SJCRH30 (cell line): ENCODE data around the gene SH3BGR. TPM values are rescaled to one million over a fixed set of nuclear protein-coding genes. Genes with fewer than 3 reads are reported as not detected.

Experiments used
- DNase-seq, 2 experiments: peaks; one replicate each; pipeline ENCODE4 v3.0.0-alpha.2; 2015 to 2020
- H3K27ac ChIP-seq: fragments of 250-450 bp; sonication (Bioruptor Pico); 2 replicates; pipeline ENCODE4 v1.5.1; 2020; ENCODE audit warnings: mild to moderate bottlenecking, moderate library complexity
- H3K27me3 ChIP-seq: fragments of 250-450 bp; sonication (Bioruptor Pico); 2 replicates; pipeline ENCODE4 v1.5.1; 2020; ENCODE audit warnings: mild to moderate bottlenecking, moderate library complexity
- H3K36me3 ChIP-seq: fragments of 250-450 bp; sonication (Bioruptor Pico); 2 replicates; pipeline ENCODE4 v1.5.1; 2020; ENCODE audit warnings: mild to moderate bottlenecking, moderate library complexity
- H3K4me1 ChIP-seq: fragments of 250-450 bp; sonication (Bioruptor Pico); 2 replicates; pipeline ENCODE4 v1.5.1; 2020; ENCODE audit warnings: mild to moderate bottlenecking, moderate library complexity
- H3K4me3 ChIP-seq: fragments of 250-450 bp; sonication (Bioruptor Pico); 2 replicates; pipeline ENCODE4 v1.5.1; 2020; ENCODE audit warnings: mild to moderate bottlenecking, moderate library complexity
- H3K9me3 ChIP-seq: fragments of 250-450 bp; sonication (Bioruptor Pico); replicated peaks from 2 replicates; pipeline ENCODE4 v1.5.1; 2020; ENCODE audit warnings: mild to moderate bottlenecking, moderate library complexity
- total RNA-seq: library from RNA; depleted of rRNA; stranded (reverse); fragments of >200 nt; shearing (Covaris generic); gene quantifications from 2 replicates; pipeline ENCODE4 v1.2.3, GENCODE V29; 2014; rRNA removed

SH3BGR gene
- total RNA-seq, 1 experiment from 2014 or later, result 9.6 TPM

DNA sequence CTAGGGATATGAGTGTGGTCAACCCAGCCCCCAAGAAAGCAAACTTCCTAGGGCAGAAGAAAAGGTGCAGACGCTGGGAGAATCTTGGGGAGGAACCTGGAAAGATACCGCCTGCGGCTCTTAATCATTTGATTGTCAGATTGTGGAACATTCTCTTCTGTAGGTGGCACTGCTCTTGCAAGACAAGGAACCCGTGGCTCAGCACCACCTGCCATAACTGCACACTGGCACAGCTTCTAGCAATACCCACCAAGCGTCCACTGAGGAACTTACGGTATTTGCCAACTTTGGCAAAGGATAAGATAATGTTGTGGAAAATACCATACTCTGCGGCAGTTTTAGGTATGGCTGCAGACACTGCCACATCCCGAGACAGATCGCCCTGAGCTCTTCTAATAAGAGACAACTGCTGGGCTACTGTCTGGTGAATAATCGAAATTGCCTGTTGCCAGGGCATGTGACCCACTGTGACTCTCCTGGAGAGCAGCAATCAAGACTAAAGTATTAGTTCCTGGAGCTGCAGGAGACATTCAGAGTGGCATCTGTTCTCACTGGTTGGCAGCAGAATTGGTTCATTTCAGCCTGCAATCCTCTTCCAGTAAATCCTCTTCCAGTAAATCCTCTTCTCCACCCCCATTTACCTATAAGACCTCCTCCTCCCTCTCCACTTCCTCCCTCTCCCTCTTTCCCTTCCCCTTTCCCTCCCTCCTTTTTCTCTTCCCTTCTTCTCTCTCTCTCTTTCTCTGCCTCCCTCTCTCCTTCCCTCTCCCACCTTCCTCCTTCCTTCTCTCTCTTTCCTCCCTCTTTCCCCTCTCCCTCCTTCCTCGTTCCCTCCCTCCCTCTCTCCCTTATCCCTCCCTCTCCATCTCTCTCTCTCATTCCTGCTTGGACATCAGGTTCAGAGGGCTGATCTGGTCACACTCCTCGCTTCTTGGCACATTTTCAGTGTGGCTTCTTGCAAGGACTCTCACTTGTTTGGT is 111.3 kb downstream of the SH3BGR start:
- H3K4me3 ChIP-seq, result no peak overlapping the region
- DNase-seq, result no peak

DNA sequence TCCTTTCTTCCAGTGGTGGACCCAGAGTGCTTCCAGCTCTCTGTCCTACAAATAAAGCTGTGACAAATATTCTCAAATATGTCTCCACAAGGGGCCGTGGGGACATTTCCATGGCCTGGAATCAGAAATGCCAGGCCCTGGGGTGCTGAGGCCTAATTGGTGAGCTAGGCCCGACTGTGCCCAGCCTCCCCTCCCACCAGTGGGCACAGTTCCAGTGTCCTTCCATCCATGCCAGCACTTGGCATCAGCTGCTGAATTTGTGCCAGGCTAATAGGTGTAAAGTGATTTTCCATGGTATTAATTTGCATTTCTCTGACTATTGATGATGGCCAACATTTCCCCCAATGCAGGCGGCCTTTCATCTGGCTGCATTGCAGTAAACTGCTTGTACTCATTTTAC is 112.4 kb downstream of the SH3BGR start:
- Histone ChIP-seq H3K27ac (no peak overlapping the region), H3K4me1 (no peaks in the 10 kb centered on the region), H3K4me3 (no peak overlapping the region), H3K36me3 (no peaks in the 10 kb centered on the region), H3K27me3 (no peaks in the 10 kb centered on the region), H3K9me3 (no peaks in the 10 kb centered on the region)
- DNase-seq, result no peak

More for the DNA sequence above, 111.3 kb downstream of the SH3BGR start:
- H3K4me1 ChIP-seq, result no peaks in the 10 kb centered on the region
- H3K9me3 ChIP-seq, result 0 out of 2 replicates have a peak, but pooled peaks cover 2% of the 10 kb centered on the region
- H3K36me3 ChIP-seq, result no peaks in the 10 kb centered on the region
- H3K27ac ChIP-seq, result no peak overlapping the region
- H3K27me3 ChIP-seq, result no peaks in the 10 kb centered on the region

Other genes with a start within 250 kb of the SH3BGR start
- gene BRWD1, start 138.3 kb upstream of the SH3BGR start, total RNA-seq, result 45.5 and 49.8 TPM in 2 replicates
- 448 and 469 TPM in 2 replicates for gene HMGN1, start 102.9 kb upstream of the SH3BGR start, total RNA-seq
- gene LCA5L, start 6.2 kb upstream of the SH3BGR start, total RNA-seq, result not detected in 2 replicates
- gene B3GALT5, start 161.0 kb downstream of the SH3BGR start, total RNA-seq, result 4.8 and 5.4 TPM in 2 replicates